GOT3 (cell line): ENCODE data around the gene CAPS.
"Not testable (repeated sequence)": the region's sequence is repeated elsewhere in the genome, so short reads cannot be mapped to it uniquely, and the experiment has no call there.

Experiments
- DNase-seq: peaks from one replicate; lab custom pipeline; 2025; ENCODE audit warnings: mixed read lengths; lab: John Stamatoyannopoulos, UW

The CAPS gene

DNA sequence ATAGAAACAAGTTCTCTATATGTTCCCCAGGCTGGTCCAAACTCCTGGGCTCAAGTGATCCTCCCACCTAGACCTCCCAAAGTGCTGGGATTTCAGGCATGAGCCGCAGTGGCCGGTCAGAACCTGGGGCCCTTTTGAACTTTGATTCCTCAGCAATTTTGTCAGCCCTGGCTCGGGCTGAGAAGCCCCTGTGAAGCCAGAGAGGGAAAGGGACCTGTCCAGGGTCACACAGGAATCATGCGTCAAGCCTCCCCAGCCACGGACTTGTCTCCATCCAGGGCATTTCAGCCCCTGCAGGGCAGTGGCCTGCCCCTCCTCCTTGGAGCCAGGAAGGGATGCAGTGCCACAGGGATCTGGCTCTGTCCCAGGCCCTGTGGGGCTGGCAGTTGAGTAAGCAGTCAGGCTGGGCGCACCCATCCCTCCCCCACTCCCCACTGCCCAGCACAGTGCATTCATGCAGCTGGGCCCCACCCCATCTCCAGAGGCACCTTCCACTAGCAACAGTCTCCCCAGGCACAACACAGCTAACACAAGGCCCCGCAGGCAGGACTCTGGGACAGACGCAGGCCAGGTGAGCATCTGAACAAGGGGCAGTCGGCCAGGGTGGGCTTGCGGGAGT, at the start of gene CAPS:
Gene CAPS, plus strand, starts transcription at position 516 of the 619 bp plus-strand sequence. CDS start 153 bp downstream, outside the sequence.
- no peak for DNase-seq

DNA sequence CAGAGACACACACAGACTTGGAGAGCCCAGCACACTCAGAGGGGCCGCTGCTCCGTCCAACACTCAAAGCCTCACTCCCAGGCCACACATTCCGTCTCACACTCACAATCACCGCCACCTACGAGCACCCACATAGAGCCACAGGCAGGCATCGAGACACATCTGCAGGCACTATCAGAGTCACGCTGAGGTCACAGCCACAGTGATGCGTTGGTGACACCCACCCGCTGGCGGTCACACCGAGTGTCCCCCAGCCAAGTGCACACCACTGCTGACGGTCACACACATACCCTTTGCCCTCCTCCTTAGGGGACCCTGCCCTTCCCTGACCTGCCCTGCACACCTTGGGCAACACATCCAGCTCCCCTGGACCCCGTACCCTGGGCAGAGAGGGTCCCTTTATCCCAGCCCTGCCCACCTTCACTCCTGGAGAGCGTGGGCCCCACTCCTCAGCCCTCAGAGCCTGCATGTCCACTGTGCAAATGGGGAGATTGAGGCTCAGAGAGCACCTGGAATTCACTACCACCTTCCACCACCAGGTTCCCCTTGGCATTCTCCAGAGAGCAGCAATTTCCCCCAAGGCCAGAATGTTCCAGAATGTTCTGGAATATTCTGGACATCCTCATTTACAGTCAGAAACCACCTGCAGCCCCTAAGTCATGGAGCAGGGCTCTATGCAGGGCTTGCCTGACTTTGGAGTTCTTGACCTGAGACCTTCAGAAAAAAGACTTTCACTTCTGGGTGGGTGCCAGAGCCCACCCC, 49.1 kb upstream of the CAPS start:
- no peak for DNase-seq

DNA sequence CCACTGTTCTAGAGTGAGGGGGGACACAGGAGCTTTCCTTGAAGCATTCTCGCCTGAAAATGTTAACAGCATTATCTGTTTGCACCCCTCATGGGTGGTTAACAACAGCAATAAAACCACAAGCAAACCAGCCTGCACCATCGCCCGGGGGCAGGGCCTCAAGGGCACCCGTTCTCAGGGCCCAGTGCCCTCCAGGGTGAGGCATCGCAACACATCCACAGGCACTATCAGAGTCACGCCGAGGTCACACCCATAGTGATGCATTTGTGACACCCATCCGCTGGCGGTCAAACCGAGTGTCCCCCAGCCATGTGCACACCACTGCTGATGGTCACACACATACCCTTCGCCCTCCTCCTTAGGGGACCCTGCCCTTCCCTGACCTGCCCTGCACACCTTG, 48.3 kb upstream of the CAPS start:
- DNase-seq = no peak

DNA sequence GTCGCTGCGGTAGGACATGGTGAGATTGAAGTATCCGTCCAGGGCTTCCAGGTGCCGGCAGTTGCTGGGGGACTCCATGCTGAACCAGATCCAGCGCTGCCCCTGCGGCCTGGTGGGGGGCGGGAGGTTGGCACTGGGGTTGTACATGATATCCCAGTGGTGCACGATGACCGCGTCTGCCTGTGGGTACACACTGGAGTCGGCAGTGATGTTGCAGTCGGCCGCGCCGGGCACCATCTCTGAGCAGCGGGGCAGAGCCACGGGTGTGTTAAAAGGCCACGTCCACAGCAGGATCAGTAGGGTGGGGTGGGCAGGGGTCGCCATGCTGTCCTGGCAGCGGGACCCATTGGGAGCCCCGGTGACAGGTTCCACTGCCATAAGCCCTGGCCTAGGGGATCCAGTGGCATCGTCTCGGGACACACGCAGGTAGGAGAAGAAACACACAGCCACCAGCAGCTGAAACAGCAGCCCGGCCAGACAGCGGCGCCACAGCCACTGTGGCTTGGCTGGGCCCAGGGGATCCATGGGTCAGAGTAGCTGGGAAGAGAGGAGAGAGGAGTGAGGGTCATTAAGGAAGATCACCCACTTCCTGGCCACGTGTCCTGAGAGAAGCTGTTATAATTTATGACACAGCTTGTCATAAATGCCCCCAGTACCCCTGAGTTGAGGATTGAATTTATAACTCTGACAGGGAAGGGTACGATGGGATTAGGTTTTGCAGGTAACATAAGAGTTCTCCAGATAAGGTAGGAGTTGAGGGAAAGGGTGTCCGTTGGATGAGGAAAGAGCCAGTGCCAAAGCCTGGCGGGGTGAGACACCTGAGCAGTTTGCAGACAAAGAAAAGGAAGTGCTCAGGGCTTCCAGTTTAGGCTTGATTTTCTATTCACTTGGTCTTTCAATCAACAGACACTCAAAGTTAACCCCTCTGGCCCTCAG, 46.6 kb upstream of the CAPS start:
- DNase-seq = no peak

DNA sequence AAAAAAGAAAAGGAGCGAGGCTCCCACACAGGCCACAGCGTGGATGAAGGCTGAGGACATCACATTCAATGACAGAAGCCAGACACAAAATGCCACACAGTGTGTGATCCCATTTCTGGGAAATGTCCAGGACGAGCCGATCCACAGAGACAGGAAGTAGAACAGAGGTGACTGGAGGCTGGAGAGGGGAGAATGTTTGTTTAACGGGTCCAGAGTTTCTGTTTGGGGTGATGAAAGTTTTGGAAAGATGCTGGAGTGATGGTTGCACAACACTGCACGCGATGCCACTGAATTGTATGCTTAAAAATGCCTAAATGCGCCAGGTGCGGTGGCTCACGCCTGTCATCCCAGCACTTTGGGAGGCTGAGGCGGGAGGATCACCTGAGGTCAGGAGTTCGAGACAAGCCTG, 43.1 kb upstream of the CAPS start:
- DNase-seq = no peak

DNA sequence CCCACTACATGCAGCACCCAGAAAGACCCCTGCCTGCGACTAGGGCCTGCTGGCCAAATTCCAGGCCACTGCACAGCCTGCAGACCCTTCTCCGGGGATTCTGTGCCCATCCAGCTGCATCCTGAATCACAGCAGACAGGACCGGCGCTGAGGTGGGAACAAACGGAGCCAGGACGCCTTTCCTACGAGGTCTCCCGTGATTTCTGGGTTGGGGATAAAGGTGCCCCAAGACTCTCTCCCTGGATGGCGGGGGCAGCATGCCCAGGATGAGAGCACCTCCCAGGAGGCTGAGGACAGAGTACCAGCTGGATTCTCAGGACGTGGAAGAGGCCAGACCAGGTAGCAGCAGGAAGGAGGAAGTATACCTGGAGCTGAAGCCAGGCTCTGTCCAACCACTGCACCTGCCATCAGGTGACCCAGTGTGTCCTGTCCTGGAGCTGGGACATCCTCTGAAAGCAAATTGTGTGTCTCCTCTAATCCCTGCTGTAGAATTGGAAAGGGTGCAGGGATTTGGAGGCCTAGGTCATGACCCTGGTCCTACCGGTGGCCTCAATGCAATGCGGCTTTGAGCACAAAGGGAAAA, 40.3 kb upstream of the CAPS start:
- no peak for DNase-seq

DNA sequence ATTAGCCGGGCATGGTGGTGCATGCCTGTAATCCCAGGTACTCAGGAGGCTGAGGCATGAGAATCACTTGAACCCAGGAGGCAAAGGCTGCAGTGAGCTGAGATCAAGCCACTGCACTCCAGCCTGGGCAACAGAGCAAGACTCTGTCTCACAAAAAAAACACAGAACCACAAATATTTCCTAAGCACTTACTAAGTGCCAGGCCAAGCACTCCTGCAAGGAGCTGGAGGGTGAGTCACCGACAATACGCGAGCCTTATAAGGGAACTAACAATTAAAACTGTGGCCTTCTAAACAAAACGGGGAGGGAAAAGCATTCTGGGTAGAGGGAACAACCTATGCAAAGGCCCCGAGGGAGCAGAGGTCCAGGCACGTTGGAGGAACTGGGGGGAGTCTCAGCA, 39.6 kb upstream of the CAPS start:
- not testable (repeated sequence) for DNase-seq

DNA sequence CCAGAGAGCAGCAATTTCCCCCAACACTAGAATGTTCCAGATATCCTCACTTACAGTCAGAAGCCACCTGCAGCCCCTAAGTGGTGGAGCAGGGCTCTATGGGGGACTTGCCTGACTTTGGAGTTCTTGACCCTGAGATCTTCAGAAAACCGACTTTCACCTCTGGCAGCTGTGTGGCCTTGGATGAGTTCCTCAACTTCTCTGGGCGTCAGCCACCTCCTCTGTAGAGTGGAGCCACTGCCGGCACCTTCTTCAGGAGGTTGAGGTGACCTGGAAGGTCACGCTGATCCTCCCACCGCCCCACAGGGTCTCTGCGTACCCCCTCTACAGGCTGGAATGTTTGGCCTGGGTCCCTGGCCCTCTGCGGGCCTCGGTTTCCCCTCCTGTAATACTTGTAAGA, 36.6 kb upstream of the CAPS start:
- DNase-seq = no peak

DNA sequence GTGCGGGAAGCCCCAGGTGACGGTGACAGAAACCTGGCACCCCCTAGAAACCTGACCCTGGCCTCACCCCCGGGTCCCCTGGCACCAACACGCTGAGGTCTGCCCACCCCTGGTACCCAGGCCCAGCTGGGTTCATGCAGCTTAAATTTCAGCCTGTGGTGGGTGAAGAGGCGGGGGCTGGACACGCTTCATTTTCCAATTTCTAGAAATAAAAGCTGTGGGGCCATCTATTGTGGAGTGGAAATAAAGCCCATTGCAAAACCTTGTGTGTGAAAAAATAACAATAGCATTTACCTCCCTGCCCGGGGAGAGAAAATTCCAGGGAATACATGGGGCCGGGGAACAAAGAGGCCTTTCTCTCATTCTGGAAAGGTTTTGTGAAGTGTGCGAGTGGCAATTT, 36.2 kb upstream of the CAPS start:
- no peak for DNase-seq

DNA sequence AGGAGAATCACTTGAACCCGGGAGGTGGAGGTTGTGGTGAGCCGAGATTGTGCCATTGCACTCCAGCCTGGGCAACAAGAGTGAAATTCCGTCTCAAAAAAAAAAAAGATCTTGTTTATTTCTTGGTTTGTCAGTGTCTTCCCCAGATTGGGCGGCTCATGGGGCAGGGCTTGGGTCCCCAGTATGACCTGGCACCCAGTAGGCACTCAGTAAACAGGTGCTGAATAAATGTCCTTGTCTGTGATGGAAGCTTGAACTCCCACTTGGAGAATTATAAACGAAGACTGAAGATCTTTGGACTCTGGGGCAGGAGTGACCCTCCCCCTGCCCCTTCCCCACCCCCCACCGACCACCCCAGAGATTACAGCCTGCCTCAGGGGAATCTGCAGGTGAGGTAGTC, 33.9 kb upstream of the CAPS start:
- DNase-seq = no peak

DNA sequence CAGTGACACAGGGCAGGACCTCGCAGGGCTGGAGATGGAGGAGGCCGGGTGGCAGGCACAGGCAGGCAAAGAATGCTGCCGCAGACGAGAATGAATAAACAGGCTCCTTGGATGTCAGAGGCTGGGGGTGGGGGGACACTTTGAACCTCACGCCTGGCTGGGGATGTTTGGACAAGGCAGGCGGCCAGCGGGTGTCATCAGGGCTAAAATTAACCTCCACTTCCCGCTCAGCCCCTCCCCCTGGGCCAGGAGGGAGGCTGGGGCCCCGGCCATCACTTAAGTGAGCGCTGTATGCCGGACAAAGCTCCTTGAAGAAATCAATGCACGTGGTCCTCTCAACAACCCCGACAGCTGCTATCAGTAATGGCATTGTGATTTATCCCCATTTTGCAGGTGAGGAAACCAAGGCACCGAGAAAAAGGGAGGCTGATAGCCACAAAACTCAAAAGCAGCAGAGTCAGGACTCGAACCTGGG, 33.4 kb upstream of the CAPS start:
- no peak for DNase-seq

DNA sequence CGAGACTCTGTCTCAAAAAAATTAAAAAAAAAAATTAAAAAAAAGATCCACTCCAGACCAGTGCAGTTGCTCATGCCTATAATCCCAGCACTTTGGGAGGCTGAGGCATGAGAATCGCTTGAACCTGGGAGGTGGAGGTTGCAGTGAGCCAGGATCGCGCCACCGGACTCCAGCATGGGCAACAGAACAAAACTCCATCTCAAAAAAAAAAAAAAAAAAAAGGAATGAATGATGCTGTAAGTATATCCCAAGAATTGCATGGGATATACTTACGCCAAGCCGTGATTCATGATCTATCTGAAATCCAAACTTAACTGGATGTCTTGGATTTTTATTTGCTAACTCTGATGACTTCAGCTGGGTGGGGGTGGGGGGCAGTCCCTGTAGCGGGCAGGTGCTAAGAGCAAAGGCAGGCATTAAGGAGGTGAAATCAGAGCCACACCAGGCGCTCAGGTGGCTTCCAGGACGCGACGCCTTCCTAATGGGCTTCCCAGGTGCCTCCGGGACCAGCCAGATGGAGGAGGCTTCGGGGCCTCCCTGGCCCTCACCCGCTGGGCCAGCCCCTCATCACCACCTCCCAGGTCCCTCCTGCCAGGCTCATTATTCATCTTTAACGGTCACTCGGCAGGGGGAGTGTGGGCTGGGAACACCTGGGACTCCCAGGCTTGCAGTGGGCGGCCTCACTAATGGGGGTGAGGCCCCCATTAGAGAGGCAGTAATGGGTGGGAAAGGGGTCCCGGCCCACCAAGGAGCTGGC, 32.3 kb upstream of the CAPS start:
- DNase-seq = no peak

DNA sequence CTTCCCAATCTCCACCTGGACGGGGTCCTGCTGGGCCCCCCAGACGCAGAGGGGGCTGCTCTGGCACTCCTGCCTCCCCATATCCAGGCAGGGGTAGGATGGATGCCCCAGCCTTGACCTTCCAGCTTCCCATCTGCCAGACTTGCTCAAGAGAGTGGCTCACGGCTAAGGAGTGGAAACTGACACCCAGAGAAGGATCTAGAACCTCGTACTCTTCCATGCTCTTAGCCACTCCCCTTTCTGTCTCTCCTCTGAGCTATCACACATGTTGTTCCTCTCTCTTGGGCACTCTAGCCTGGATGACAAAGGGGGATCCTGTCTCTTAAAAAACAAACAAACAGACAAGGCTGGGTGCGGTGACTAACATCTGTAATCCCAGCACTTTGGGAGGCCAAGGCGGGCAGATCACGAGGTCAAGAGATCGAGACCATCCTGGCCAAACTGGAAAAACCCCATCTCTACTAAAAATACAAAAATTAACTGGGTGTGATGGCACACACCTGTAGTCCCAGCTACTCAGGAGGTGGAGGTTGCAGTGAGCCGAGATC, 31.6 kb upstream of the CAPS start:
- no peak for DNase-seq

DNA sequence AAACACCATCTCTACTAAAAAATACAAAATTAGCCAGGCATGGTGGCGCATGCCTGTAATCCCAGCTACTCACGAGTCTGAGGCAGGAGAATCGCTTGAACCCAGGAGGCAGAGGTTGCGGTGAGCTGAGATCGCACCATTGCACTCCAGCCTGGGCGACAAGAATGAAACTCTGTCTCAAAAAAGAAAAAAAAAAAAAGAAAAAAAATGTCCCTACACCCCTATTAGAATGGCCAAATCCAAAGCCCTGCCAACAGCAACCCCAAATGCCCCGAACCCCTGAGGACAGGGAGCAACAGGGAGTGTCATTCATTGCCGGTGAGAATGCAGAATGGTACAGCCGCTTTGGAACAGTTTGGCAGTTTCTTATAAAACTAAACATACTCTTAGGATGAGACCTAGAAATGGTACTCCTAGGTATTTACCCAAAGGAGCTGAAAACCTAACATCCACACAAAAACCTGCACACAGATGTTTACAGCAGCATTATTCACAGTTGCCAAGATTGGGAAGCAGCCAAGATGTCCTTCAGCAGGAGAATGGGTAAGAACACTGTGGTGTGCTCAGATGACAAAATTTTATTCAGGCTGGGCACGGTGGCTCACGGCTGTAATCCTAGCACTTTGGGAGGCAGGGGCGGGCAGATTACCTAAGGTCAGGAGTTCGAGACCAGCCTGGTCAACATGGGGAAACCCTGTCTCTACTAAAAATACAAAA, 30.7 kb upstream of the CAPS start:
- DNase-seq = not testable (repeated sequence)

DNA sequence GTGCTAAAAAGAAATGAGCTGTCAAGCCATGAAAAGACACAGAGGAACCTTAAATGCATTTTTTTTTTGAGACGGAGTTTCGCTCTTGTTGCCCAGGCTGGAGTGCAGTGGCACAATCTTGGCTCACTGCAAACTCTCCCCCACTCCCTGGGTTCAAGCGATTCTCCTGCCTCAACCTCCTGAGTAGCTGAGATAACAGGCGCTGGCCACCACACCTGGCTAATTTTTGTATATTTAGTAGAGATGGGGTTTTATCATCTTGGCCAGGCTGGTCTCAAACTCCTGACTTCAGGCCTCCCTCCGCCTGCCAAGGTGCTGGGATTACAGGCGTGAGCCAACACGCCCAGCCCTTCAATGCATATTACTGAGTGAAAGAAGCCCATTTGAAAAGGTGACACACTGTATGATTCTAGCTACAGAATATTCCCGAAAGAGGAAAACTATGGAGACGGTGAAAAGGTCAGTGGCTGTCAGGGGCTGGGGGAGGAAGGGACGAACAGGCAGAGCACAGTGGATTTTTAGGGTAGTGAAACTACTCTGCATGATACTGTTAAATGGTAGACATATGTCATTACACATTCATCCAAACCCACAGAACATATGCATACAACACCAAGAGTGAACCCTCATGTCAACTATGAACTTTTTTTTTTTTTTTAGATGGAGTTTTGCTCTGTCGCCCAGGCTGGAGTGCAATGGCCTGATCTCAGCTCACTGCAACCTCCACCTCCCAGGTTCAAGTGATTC, 29.8 kb upstream of the CAPS start:
- not testable (repeated sequence) for DNase-seq

DNA sequence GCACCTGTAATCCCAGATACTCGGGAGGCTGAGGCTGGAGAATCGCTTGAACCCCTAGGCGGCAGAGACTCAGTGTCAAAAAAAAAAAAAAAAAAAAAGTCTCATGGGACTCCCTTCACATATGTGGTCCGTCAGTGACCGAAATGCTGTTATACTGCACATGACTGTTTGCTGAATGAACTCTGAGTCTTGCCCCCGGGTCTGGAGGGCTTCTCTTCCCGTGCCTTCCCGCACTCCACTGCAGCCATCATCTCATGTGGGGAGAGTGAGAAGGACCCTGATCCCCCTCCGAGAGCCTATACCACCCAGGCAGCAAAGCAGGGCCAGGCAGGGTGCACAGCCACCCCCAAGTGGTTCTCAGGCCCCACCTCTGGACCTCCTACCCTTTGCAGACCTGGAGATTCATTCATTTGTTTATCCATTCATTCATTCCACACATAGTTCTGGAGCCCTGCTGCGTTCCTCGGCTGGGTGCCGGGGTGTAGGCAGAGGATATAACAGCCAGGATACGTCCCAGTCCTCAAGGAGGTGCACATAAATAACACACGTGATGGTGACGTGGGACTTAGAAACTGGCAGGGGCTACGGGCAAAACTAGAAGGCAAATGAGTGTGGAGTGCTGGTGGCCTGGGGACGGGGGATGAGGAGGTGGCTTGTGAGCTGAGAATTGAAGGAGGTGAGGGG, 24.6 kb upstream of the CAPS start:
- no peak for DNase-seq

DNA sequence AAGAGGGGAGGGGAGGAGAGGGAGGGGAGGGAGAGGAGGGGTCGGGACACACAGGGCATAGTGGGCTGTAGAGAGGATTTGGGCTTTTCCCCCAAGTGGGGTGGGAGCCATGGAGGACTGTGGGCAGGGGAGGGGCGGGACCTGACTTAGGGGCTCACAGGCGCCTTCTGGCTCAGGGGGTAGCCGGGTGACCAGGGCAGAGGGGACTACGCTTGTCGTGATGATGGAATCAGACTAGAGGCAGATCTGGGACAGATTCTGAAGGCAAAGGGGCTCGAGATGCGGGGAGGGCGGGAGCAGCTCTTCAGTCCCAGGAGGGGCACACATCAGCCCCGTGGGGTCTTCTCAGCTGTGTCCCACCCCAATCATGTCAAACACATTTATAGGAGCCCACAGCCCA, 24.0 kb upstream of the CAPS start:
- no peak for DNase-seq

DNA sequence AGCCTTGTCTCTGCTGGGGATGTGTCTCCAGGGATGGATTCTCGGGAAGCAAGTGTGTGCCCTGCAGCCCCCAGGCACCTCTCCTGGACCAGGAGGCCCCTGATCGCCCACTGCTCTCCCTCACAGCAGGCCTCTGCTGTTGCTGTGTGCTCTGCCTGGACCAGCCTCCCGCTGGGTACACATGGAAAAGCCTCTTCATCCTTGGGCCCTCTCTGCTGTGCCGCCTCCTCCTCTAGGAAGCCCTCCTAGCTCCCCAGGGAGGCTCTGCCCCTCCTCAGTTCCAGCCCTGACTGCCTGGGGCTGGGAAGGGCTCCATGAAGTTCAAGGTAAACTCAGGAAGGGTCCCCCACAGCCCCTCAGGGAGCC, 22.5 kb upstream of the CAPS start:
- DNase-seq = no peak
